Hematopoietic multipotent progenitor cell treated with erythropoietin and hydrocortisone succinate and interleukin-3 and kit ligand, for 17 days (in vitro differentiated cells): ENCODE data around the gene CARS1.

Experiments used
- DNase-seq: peaks from one replicate; pipeline ENCODE4 v3.0.0-alpha.2; 2015; ENCODE audit warnings: low spot score

The CARS1 gene

GRCh38 chr11:3037945-3038271 is 19.3 kb downstream of the CARS1 start:
- no peak for DNase-seq

- DNase-seq, result peak; percentile 78
Measured at GRCh38 chr11:3037040-3037944, 19.9 kb downstream of the CARS1 start.

- DNase-seq, result no peak
Measured at GRCh38 chr11:3036419-3036818, 20.8 kb downstream of the CARS1 start.

- no peak for DNase-seq
Measured at GRCh38 chr11:3035333-3035732, 21.9 kb downstream of the CARS1 start.

- no peak for DNase-seq
Measured at GRCh38 chr11:3030289-3031070, 26.7 kb downstream of the CARS1 start.

GRCh38 chr11:3028813-3029212 is 28.4 kb downstream of the CARS1 start:
- no peak for DNase-seq

- no peak for DNase-seq
Measured at GRCh38 chr11:3026803-3027202, 30.4 kb downstream of the CARS1 start.

- DNase-seq, result no peak
Measured at GRCh38 chr11:3022982-3023381, 34.2 kb downstream of the CARS1 start.

- DNase-seq, result no peak
Measured at GRCh38 chr11:3022300-3022967, 34.8 kb downstream of the CARS1 start.

GRCh38 chr11:3021125-3021524 is 36.1 kb downstream of the CARS1 start:
- DNase-seq, result peak; percentile 55

GRCh38 chr11:3020011-3020410 is 37.2 kb downstream of the CARS1 start:
- DNase-seq, result no peak

GRCh38 chr11:3018596-3018995 is 38.6 kb downstream of the CARS1 start:
- no peak for DNase-seq

GRCh38 chr11:3016861-3017260 is 40.4 kb downstream of the CARS1 start:
- DNase-seq, result no peak

- DNase-seq, result no peak
Measured at GRCh38 chr11:3015796-3016195, 41.4 kb downstream of the CARS1 start.

- no peak for DNase-seq
Measured at GRCh38 chr11:3014943-3015342, 42.3 kb downstream of the CARS1 start.

GRCh38 chr11:3014057-3014938 is 42.9 kb downstream of the CARS1 start:
- DNase-seq, result no peak

GRCh38 chr11:3011891-3012885 is 45.0 kb downstream of the CARS1 start:
- DNase-seq, result no peak

GRCh38 chr11:3010521-3011275 is 46.5 kb downstream of the CARS1 start:
- DNase-seq, result no peak

- DNase-seq, result no peak
Measured at GRCh38 chr11:3010004-3010403, 47.2 kb downstream of the CARS1 start.

- no peak for DNase-seq
Measured at GRCh38 chr11:3009481-3009880, 47.7 kb downstream of the CARS1 start.
